Hepatocyte (in vitro differentiated cells): ENCODE results near the gene TMPRSS7. TPM values are rescaled to one million over a fixed set of nuclear protein-coding genes. Genes with fewer than 3 reads are reported as not detected.

Experiments used
- DNase-seq: peaks from one replicate; pipeline ENCODE4 v3.0.0-alpha.2; 2016; ENCODE audit warnings: low spot score
- H2AFZ ChIP-seq: fragments of 200-600 bp; sonication (generic); 2 replicates; pipeline ENCODE4 v1.6.0; 2016; ENCODE audit warnings: antibody characterized with exemption, mild to moderate bottlenecking
- H3K27ac ChIP-seq: fragments of 200-600 bp; sonication (generic); 2 replicates; pipeline ENCODE4 v1.5.1; 2016; ENCODE audit warnings: mild to moderate bottlenecking
- H3K27me3 ChIP-seq: fragments of 200-600 bp; sonication (generic); 2 replicates; pipeline ENCODE4 v1.6.1; 2016
- H3K36me3 ChIP-seq: fragments of 200-600 bp; sonication (generic); replicated peaks from 2 replicates; pipeline ENCODE4 v1.5.1; 2016; ENCODE audit warnings: low read depth; ENCODE audit not compliant: insufficient read depth
- H3K4me1 ChIP-seq: fragments of 200-600 bp; sonication (generic); 2 replicates; pipeline ENCODE4 v1.5.1; 2016; ENCODE audit warnings: mild to moderate bottlenecking, moderate library complexity; ENCODE audit not compliant: insufficient read depth
- H3K4me2 ChIP-seq: fragments of 200-600 bp; sonication (generic); 2 replicates; pipeline ENCODE4 v1.6.0; 2016
- H3K4me3 ChIP-seq: fragments of 200-600 bp; sonication (generic); 2 replicates; pipeline ENCODE4 v1.5.1; 2016; ENCODE audit warnings: mild to moderate bottlenecking
- H3K79me2 ChIP-seq: fragments of 200-600 bp; sonication (generic); 2 replicates; pipeline ENCODE4 v1.6.0; 2017; ENCODE audit warnings: mild to moderate bottlenecking
- H3K9me2 ChIP-seq: fragments of 200-600 bp; sonication (generic); replicated peaks from 2 replicates; pipeline ENCODE4 v1.6.0; 2017; ENCODE audit warnings: mild to moderate bottlenecking; ENCODE audit not compliant: insufficient read depth
- H3K9me3 ChIP-seq: fragments of 200-600 bp; sonication (generic); 2 replicates; pipeline ENCODE4 v1.5.1; 2016; ENCODE audit warnings: low read depth, mild to moderate bottlenecking
- H4K20me1 ChIP-seq: fragments of 200-600 bp; sonication (generic); 2 replicates; pipeline ENCODE4 v1.6.0; 2016; ENCODE audit warnings: mild to moderate bottlenecking; ENCODE audit not compliant: insufficient read depth, poor library complexity, severe bottlenecking
- CTCF ChIP-seq: fragments of 200-600 bp; sonication (generic); IDR thresholded peaks from 2 replicates; pipeline ENCODE4 v1.5.1; 2016; ENCODE audit warnings: antibody characterized with exemption, mild to moderate bottlenecking; ENCODE audit not compliant: poor library complexity
- EZH2 ChIP-seq: fragments of 200-600 bp; sonication (generic); IDR thresholded peaks from 2 replicates; pipeline ENCODE4 v1.6.1; 2016; ENCODE audit warnings: antibody characterized with exemption, mild to moderate bottlenecking, borderline replicate concordance
- EZH2phosphoT487 ChIP-seq: fragments of 200-600 bp; sonication (generic); IDR thresholded peaks from one replicate; pipeline ENCODE4 v1.6.1; 2018; ENCODE audit warnings: antibody characterized with exemption, mild to moderate bottlenecking, low read depth, moderate library complexity; ENCODE audit not compliant: unreplicated experiment, severe bottlenecking
- WGBS: methylation state at CpG from one replicate; pipeline ENCODE4 v1.1.6; 2016; ENCODE audit warnings: low lambda C conversion rate; ENCODE audit errors: missing lambda C conversion rate; 5-methylcytosine and 5-hydroxymethylcytosine counted together
- polyA plus RNA-seq: library from polyadenylated mRNA; unstranded; fragments of >200 nt; fragmentation: Nextera tagmentation; extraction: Ambion mirVana; gene quantifications from 2 replicates; pipeline ENCODE4 v1.2.1, GENCODE V29; 2016
- total RNA-seq: library from RNA; depleted of rRNA; stranded (reverse); fragments of >200 nt; gene quantifications from 2 replicates; pipeline ENCODE4 v1.2.3, GENCODE V29; 2014

The TMPRSS7 gene
- total and polyA plus RNA-seq, 2 experiments from 2014 or later = 0.06 TPM; not detected in 1

- Histone ChIP-seq H3K4me1 (peaks cover 5% of the 10 kb centered on the region), H2AFZ (no peak overlapping the region), H3K9me2 (no peaks in the 10 kb centered on the region), H3K4me3 (no peak overlapping the region), H3K27me3 (peaks cover 18% of the 10 kb centered on the region), H3K36me3 (no peaks in the 10 kb centered on the region), H3K27ac (no peak overlapping the region), H3K4me2 (peak overlapping the region; percentile 95), H4K20me1 (no peaks in the 10 kb centered on the region), H3K9me3 (no peaks in the 10 kb centered on the region), H3K79me2 (no peaks in the 10 kb centered on the region)
- WGBS = 66% methylated on average over 5 of the region's 5 CpGs
- no peak for DNase-seq
- no peak for TF ChIP-seq CTCF
- no peak for TF ChIP-seq EZH2phosphoT487
- no peak for TF ChIP-seq EZH2
Observed at GRCh38 chr3:112000367-112000771, 34.2 kb upstream of the TMPRSS7 start.

DNA sequence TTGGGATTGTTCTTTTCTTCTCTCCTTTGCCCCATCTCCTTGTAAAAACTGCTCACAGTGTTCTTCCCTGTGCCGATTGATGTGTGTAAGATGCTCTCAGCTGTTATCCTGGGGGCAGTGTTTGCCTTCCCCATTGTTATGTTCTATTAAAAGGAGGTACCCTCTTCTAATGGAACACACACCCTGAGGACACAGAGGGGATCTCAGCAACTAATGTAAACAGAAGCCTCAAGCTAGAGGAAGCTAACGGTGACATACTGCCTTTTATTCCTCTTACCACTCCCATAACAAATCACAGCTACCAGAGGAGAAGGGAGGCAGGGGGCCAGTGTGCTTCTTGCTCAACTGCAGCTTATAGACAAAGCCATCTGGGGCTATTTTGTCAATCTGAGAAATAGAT, 33.6 kb upstream of the TMPRSS7 start:
- Histone ChIP-seq H3K79me2 (no peaks in the 10 kb centered on the region), H3K36me3 (no peaks in the 10 kb centered on the region), H3K4me2 (peak overlapping the region; percentile 95), H3K9me2 (no peaks in the 10 kb centered on the region), H2AFZ (no peak overlapping the region), H4K20me1 (no peaks in the 10 kb centered on the region), H3K4me1 (peaks cover 5% of the 10 kb centered on the region), H3K27me3 (peaks cover 18% of the 10 kb centered on the region), H3K27ac (no peak overlapping the region), H3K9me3 (no peaks in the 10 kb centered on the region), H3K4me3 (no peak overlapping the region)
- TF ChIP-seq EZH2 (no peak), CTCF (no peak), EZH2phosphoT487 (no peak)
- no peak for DNase-seq
- 42% methylated on average over 2 of the region's 2 CpGs for WGBS

GRCh38 chr3:112001526-112001925, 33.0 kb upstream of the TMPRSS7 start:
- H3K27ac ChIP-seq = no peak overlapping the region
- H3K4me2 ChIP-seq = no peak overlapping the region
- 86% methylated on average over 2 of the region's 2 CpGs for WGBS
- H3K9me3 ChIP-seq = no peaks in the 10 kb centered on the region
- peaks cover 18% of the 10 kb centered on the region for H3K27me3 ChIP-seq
- no peak overlapping the region for H2AFZ ChIP-seq
- H3K9me2 ChIP-seq = no peaks in the 10 kb centered on the region
- H3K4me1 ChIP-seq = peaks cover 5% of the 10 kb centered on the region
- TF ChIP-seq CTCF = no peak
- TF ChIP-seq EZH2phosphoT487 = no peak
- no peak for TF ChIP-seq EZH2
- no peaks in the 10 kb centered on the region for H3K79me2 ChIP-seq
- H4K20me1 ChIP-seq = no peaks in the 10 kb centered on the region
- H3K36me3 ChIP-seq = no peaks in the 10 kb centered on the region
- no peak overlapping the region for H3K4me3 ChIP-seq
- DNase-seq = no peak
